Ecto neural progenitor cell (in vitro differentiated cells): ENCODE measurements around the gene SLC12A2.

Source experiments
- DNase-seq: peaks from one replicate; pipeline ENCODE4 v3.0.0-alpha.2; 2018; ENCODE audit warnings: low spot score

Gene SLC12A2

GRCh38 chr5:128169401-128170017 is 85.9 kb downstream of the SLC12A2 start:
- no peak for DNase-seq

- DNase-seq, result no peak
These were observed 88.5 kb downstream of the SLC12A2 start for GRCh38 chr5:128172102-128172501.

GRCh38 chr5:128174951-128175350 is 91.4 kb downstream of the SLC12A2 start:
- DNase-seq, result no peak

DNA sequence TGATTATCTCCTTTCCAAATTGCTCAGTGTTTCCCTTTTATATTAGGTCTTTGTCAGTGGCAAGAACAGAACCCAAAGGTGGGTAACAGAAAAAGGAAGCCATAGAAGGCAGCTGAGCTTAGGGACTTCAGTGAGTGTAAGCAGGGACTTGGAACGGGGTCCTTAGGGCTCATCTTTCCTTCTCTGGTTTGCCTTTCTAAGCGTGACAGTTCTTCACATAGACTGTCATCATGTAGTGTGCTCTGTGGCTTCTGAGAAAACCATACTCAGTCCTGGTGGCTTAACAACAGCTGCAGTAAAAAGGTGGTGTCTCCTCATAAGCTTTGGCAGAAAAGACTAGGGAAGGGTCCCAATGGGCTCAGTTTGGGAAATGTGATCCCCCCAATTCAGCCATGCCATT is 108.8 kb downstream of the SLC12A2 start:
- DNase-seq, result no peak

DNA sequence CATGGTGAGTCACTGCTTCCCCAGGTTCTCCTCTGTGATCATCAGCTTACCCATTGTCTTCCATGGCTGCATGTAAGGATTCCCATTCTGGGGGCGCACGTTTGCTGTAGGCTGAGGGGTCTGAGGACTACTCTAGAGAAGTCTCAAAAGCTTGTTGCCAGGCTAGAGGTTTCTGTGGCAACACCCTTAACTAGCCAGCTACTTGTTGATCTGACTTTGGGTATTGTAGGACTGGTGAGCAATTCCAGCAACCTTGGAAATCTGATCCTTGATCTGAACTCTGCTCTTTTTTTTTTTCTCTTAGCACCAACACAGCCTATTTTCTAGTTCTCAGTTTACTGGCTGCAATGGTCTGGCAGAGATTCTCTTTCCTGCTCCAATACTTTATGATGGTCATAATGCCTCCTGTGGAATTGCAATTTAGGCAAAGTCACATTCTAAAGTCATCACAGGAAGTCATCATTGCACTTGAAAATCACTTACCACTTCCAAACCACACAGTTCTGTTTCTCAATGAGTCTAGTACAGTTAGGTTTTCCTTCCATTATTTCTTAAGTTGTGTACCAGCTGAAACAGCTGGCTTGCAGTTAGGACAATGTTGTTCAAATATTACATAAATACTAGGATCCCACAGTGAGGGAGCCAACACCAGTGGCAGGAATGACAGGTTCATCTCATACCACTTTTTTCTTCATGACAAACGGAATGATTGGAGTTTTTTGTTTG is 110.3 kb downstream of the SLC12A2 start:
- DNase-seq, result no peak

- DNase-seq, result no peak
These were observed 111.8 kb downstream of the SLC12A2 start for GRCh38 chr5:128195316-128195715.

- DNase-seq, result no peak
These were observed 112.5 kb downstream of the SLC12A2 start for GRCh38 chr5:128196080-128196479.

DNA sequence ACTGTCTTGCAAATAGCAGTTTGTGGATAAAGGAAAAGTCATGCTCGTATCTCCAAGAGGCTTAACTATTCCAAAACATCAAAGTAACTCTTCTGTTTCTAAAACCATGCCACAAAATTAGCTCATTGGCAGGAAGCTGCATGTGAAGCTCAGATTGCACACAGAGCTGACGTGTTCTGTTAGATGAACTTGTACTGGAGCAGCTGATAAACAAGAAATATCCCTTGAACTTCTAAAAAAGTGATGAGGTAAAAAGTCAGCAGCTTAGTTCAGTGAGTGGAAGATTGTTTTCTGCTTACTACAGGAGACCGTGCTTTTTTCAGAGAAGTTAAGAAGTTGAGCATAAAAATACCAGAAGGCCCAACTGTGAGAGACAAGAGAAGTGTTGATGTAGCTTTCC is 113.2 kb downstream of the SLC12A2 start:
- no peak for DNase-seq

GRCh38 chr5:128197896-128198522 is 114.4 kb downstream of the SLC12A2 start:
- no peak for DNase-seq

GRCh38 chr5:128199104-128199503 is 115.5 kb downstream of the SLC12A2 start:
- no peak for DNase-seq

- DNase-seq, result no peak
These were observed 116.0 kb downstream of the SLC12A2 start for GRCh38 chr5:128199611-128200010.

DNA sequence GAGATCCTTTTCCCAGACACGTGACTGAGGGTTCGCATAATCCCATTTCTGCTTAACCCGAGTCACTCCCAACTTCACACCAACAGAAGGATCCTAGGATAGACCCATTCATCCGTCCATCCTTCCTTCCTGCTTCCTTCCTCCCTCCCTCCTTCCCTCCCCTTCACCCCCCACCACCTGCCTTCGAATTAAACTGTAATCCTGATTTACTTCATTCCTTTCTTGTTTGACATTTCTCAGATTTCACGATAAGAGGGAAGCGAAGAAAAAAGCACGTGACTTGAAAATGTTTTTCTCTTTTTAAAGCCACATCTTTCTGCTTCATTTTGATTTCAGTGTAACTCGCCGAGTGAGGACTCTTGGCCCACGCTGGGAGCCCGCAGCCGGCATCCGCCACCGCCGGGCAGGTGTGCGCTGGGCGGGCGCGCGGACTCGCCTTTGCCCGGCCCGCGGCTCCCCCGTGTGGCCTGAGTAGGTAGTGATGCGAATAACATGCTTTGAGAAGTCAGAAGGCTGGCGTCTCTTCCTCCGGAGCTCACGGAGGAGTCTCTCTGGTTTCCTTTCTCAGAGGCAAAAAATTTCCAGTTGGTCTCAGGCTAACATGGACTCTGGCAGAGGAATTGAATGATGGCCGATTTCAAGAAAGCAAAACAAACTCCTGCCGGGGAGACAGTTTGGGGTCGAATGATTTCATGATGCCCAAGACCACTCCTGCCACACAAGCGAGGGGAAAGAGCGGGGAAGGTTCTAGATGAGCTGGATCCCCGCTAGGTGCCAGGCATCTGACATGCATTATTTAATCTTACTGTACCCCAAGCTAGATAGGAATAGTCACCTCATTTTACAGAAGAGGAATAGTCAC is 117.7 kb downstream of the SLC12A2 start:
- peak; percentile 88 for DNase-seq

DNA sequence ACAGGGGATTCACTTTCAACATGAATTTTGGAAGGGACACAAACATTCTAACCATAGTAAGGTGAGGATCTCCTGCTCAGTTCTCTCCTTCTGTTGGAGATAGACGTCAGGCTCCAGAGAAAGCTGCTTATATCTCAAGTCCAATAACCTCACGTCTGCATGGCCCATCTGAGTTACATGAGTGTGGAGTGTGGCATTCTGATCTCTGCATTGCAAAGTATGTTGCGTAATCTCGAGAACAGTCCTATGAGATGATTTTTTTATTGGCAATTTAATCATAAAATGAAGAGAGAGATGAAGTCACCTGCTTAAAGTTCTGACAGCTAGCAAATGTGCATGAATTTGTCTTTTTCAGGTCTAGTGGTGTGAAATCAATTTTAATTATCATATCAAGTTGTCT is 118.8 kb downstream of the SLC12A2 start:
- DNase-seq, result no peak

DNA sequence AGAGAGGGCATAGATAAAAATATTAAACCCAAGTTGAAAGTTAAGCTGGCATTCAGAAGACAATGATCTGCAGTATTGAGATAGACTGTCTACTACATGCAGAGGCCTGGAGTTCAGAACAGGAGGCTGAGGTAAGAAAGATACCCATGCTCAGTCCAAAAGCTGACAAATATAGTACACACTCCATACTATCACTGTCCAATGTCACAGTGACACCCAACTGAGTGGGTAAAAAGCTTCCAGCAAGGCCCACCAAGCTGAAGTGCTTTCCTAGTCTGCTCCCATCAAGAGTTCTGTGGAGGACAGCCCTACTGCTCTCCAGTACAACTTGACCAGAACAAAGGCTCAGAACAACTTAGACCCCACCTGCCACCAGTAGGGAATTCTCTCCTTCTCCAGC is 124.9 kb downstream of the SLC12A2 start:
- DNase-seq, result no peak

GRCh38 chr5:128212191-128212806 is 128.7 kb downstream of the SLC12A2 start:
- no peak for DNase-seq

DNA sequence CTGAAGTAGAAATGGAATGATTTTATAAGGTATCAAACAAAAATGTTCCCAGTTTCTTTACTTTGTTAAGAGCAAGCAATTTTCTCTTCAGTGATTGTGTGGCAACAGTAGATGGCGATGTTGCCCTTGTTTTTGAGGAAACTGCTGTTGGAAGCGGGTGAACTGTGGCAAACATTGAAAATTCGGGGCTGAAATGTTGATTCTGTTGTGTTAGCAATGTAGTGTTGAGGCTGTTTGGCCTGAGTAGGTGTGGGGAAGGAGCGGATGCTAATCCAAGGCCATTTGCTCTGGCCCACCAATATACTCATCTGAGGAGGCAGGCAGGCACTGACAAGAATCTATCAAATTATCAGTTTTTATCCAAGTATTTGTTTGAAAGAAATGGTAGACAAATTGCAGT is 129.8 kb downstream of the SLC12A2 start:
- DNase-seq, result peak; percentile 66

- no peak for DNase-seq
These were observed 130.3 kb downstream of the SLC12A2 start for GRCh38 chr5:128213833-128214232.

DNA sequence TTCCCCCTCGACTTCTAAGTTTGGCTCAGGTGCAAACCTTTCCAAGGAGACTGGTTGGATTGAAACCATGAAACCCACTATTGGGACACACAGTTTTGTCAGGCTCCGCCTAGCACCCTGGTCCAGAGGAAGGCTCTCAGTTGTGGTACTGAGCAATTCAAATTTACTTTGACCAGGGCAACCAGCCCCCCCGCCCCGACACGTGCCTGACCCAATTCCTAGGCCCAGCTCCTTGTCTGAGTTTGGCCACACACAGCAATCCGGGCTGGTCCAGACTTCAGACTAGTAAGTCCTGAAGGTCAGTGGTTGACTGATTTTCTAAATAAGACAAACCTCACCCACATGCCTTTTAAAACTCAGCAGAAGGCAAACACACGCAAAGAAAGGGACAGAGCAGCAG is 132.7 kb downstream of the SLC12A2 start:
- no peak for DNase-seq

DNA sequence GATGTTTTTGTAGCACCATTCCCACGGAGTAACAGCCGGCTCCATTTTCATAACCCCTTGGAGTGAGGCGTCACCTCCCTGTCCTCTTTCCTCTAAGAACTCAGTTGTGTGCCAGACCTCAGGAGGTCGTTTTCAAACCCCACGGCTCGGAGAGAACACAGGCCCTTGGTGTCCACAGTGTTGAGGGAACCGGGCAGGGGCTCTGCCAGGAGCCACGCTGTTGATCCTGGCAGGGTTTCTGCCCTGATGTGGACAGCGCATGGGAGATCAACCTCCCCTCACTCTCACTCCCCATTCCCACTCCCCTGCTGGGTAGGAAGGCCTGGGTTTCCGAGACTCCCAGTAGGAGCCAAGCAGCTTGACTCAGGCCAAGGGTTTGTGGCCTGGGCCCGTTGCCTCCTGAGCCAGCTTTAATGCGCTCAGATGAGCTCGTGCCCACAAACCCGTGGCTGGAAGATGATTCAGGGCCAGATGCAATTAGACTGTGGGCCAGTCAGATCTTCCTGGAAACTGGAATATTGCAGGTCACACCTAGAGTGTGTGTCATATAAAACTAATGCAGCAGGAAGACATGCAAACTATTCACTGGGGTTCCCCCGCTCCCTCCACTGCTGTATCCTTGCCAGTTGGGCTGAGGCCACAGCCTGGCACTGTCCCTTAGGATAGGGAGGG is 133.4 kb downstream of the SLC12A2 start:
- no peak for DNase-seq

GRCh38 chr5:128220841-128221240 is 137.3 kb downstream of the SLC12A2 start:
- no peak for DNase-seq

DNA sequence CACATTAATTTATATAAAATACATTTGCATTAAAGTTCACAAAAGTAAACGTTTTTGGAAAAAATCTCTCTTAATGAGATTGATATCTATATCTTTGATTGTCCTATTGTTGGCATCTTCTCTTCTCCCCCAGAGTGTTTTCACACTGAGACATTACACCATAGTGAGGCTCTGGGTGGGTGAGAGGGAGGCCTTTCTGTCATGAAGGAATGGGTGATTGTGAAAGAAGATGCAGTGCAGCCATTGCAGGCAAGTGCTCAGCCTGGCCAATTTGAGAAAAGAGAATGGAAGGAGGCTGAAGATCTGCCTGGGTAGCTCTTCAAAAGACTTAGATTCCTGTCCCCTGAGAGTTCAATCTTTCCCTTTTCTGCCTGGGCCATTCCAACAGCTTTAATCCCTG is 140.8 kb downstream of the SLC12A2 start:
- DNase-seq, result no peak
